Epithelial cell of esophagus (primary cell): Measurements from ENCODE around the gene RPL31.

Source experiments
- DNase-seq: peaks from one replicate; pipeline ENCODE4 v3.0.0; 2010; ENCODE audit warnings: low read depth
- H3K4me3 ChIP-seq: 2 replicates; pipeline ENCODE4 v1.5.1; 2011; ENCODE audit warnings: mild to moderate bottlenecking, low read length, control low read depth
- CTCF ChIP-seq: IDR thresholded peaks from 2 replicates; pipeline ENCODE4 v1.5.1; 2011; ENCODE audit warnings: low read depth, mild to moderate bottlenecking, low read length, control low read depth, inconsistent platforms; ENCODE audit not compliant: insufficient read depth; ENCODE audit errors: missing control alignments

The RPL31 gene

GRCh38 chr2:101002562-101003277, 631 bp downstream of the RPL31 start:
- H3K4me3 ChIP-seq: peak overlapping the region; percentile 68
- DNase-seq: peak; percentile 15
- TF ChIP-seq CTCF: no peak

- peak overlapping the region; percentile 68 for H3K4me3 ChIP-seq
- no peak for TF ChIP-seq CTCF
- DNase-seq: peak; percentile 14
These were observed 1.2 kb downstream of the RPL31 start for GRCh38 chr2:101003278-101003775.

- H3K4me3 ChIP-seq: peak overlapping the region; percentile 4
- no peak for DNase-seq
- TF ChIP-seq CTCF: no peak
These were observed 2.7 kb downstream of the RPL31 start for GRCh38 chr2:101004620-101005325.

GRCh38 chr2:101006065-101006715, 4.1 kb downstream of the RPL31 start:
- no peak for TF ChIP-seq CTCF
- H3K4me3 ChIP-seq: no peak overlapping the region
- no peak for DNase-seq

GRCh38 chr2:101007415-101008345, 5.6 kb downstream of the RPL31 start:
- no peak overlapping the region for H3K4me3 ChIP-seq
- no peak for TF ChIP-seq CTCF
- no peak for DNase-seq

GRCh38 chr2:101011152-101011551, 9.1 kb downstream of the RPL31 start:
- no peak for DNase-seq
- no peak overlapping the region for H3K4me3 ChIP-seq
- no peak for TF ChIP-seq CTCF
